HG03565 (cell line): ENCODE measurements around the gene PDLIM7.
"Not testable (repeated sequence)": the region's sequence is repeated elsewhere in the genome, so short reads cannot be mapped to it uniquely, and the experiment has no call there.

Experiments used
- ATAC-seq: cut with Tn5 transposase; IDR thresholded peaks from one replicate; pipeline ENCODE4 v1.9.1; 2021; ENCODE audit warnings: mild to moderate bottlenecking, moderate library complexity; ENCODE audit not compliant: unreplicated experiment

Gene PDLIM7, protein sequence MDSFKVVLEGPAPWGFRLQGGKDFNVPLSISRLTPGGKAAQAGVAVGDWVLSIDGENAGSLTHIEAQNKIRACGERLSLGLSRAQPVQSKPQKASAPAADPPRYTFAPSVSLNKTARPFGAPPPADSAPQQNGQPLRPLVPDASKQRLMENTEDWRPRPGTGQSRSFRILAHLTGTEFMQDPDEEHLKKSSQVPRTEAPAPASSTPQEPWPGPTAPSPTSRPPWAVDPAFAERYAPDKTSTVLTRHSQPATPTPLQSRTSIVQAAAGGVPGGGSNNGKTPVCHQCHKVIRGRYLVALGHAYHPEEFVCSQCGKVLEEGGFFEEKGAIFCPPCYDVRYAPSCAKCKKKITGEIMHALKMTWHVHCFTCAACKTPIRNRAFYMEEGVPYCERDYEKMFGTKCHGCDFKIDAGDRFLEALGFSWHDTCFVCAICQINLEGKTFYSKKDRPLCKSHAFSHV

DNA sequence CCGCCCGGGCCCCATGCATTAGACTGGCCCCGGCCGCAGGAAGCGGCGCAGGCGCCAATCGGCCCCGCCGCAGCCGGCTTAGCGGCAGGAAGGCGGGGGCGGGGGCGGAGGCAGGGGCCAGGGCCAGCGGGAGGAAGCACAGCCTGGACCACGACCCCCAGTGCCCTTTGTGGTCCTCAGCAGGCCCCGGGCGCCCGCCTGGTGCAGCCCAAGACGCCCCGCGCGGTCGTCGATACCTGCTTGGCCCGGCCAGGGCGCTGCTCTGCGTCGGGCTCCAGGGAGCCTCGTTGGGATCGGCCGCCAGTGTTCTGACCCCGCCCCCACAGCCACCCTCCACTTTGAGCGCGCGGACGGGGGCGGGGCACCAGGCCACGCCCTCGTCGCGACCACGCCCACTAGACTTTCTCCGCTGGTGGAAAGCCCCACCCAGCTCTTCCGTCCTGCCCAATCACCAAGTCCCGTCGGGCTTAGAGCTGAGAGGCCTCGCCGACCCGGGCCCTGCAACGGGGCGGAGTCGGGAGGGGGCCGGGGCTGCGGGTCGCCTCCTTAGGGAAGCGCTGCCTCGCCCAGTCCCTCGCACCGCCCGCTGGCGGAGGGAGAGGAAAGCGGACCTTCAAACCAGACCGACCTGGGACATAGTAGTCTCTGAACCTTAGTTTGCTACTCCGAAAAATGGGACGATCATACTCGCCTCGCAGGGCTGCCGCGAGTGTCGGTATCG lies at the start of gene PDLIM7:
Gene PDLIM7, minus strand, starts transcription at position 313 of the 721 bp plus-strand sequence. CDS start 1,092 bp downstream, outside the sequence.
- peak; percentile 62 for ATAC-seq

DNA sequence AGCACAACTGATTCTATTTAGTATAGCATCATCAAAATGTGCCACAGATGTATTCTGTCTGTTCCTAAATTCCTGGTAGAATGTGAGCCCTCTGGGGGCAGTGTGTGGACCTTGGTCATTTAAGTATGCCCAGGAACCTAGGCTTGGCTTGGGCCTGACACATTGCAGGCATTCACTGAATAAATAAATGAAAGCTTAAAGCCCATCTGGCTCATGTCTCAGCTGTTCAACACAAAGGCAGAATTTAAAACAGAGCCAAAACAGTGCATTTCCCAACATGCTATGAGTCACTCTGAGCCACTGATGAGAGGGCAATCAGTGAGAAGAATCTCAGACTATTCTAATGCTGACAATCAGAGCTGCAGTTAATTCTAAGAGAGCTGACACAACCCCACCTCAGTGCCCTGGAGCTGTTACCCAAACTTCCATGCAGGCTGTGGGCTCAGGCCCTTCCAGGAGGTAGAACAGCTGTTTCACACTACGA lies 48.9 kb upstream of the PDLIM7 start:
- no peak for ATAC-seq

DNA sequence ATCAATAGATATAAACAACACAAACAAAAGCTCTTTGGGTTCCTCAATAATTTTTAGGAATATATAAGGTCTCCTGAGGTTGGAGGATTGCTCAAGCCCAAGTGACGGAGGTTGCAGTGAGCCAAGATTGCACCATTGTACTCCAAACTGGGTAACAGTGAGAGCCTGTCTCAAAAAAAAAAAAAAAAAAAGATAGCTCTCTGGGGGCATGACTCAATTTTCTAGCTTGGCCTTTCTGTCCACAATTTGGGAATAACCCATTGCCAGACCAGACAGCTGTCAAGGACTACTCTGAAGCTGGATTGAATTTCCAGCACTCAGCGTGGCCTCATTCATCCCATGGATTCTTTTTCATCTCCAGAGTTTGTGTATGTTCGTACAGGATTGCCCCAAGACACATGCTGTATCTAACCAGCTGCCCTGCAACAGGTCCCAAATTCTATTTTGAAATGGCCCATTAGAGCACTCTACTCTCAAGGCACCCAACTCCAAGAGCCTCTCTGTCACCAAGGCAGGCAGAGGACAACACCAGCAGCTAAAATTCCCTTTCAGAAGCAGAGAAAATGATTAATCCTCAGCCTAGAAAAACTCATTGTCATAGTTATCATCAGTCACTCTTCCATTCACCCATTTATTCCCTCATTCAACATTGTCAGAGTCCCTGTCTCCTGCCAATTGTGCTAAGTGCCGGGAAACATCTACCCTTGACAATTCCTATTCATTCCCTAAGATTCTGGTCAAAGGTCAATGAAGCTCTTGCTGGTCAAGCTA lies 48.3 kb upstream of the PDLIM7 start:
- no peak for ATAC-seq

DNA sequence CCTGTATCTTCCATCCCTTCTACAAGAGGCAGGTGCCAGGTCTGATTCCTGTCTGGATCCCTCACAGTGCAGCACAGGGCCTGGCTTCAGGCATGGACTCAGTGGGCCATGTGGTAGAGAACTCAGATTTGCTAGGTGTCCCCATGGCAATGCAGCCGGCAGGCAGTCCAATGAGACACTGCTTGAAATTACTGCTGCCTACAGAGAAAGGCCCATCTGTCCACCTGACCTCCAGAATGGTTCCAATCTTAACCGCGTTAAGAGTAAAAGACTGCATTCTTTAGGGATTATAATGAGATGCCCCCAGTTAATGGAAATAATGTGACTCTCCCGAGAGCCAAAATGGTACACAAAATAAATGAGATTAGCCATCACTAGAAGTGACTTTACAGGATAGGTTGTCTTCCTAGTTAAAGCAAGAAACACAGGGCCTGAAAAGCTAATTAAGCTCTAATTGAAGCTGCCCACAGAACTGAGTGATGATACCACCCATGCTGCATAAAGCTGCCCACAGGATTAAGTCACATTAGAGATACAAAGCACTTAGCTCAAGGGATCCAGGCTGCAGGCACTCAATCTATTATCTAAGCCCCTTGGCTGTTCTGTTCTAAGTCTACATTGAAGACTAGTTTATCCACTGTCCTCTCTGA lies 45.5 kb upstream of the PDLIM7 start:
- no peak for ATAC-seq

DNA sequence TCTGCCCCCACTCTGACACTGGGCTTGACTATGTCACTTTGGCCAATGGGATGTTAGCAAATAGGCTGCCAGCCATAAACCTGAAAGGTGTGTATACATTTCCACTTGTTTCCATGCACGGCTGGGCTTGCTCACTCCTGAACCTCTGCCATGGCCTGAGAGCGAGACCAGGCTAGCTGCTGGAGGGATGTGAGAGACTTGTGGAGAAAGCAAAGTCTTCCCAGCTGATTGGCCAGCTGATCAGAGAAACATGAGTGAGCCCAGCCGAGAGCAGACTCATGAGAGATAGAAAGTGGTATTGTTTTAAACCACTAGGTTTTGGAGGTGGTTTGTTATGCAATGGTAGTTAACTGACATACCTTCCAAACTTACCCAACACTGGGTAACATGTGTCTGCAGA lies 43.0 kb upstream of the PDLIM7 start:
- ATAC-seq = no peak

DNA sequence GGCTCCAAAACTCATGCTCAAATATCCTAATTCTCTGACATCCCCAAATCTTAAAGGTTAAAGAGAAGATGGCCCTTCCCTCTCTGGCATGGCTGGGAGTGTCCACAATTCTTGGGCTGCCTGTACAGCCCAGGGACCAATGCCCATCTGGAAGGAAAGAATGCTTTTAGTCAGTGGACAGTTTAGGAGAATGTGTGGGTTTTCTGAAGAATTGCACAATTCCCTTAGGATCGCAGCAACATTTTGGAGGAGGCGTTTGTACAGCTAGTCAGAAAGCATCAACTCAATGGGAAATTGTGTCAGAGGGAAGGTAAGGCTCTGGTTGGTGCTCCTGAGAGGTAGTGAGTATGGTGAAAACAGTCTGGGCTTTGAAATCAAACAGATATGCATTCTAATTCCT lies 42.0 kb upstream of the PDLIM7 start:
- no peak for ATAC-seq

DNA sequence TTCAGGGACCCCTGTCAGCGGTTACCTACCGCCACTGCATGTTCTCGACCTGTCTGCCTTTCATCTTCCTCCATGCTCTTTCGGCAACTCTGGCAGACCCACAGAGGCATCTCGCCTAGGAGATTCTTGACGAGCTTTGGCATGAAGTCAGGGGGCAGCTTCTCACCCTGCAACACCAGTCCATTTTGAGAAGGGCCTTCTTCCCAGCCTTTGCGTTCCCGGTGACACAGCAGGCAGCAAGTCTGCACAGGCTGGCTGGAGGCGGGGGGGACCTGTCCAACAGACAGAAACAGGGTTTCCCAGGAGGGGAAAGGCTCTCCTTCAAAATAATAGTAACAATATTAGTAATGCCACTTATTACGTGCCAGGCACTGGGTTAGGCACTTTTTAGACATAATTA lies 41.5 kb upstream of the PDLIM7 start:
- no peak for ATAC-seq

DNA sequence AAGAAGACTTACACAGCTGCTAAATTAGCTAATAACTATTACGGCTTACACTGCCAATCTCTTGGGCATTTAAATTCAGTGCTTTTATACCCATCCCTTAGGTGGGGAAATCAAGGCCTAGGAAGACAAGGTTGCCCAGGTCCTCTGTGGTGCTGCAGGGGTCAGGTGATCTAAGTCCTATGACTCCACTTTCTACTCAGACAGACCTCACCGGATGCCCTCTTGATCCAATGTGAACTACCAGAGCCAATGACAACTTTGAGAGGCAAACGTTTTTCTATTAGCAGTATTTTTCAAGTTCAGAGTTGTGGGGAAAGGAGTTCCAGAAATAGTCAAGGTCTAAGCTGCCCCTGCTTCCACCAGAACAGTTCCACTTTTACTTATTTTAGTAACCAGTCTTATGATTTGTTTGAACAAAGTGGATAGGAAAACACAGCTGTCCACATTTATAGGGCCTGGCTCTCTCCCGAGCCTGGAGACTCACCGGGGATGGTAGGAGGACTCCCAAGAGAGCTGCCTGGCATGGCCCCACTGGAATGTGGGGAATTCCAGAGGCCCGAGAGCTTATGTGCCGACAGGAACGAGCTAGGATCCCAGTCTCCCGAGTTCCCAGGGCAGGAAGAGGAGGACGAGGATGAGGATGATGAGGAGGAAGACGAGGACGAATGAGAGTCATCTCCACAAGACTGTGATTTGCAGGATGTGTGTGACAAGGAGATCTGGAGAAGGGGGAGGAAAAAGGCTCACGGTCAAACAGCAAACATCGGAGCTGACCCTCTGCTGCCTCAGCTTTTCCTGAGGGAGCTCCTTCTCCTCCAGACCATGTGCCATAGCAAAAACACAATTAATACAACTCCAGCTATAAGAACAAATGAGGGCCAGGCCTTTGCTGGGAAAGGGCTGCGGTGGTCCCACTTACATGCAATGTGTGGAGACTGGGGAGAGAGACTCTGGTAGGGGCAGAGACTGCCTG lies 40.3 kb upstream of the PDLIM7 start:
- no peak for ATAC-seq

DNA sequence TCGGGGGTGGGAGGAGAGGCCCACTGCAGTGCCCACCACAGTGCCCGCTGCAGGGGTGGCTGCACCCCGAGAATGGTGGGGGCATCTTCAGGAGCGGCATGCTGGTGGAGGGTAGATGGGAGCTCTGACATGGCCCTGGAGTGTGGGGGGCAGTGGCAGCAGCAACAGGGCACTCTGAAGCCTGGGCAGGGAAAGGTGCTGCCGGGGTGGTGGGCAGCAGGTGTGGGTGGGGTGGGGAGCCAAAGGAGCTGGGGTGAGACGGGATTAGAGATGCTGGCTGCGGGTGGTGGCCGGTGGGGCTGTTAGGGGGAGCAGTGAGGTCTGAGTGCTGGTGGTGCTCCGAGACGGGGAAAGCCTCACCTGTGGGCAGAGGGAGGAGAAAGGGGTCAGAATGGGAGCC lies 39.0 kb upstream of the PDLIM7 start:
- ATAC-seq = no peak

DNA sequence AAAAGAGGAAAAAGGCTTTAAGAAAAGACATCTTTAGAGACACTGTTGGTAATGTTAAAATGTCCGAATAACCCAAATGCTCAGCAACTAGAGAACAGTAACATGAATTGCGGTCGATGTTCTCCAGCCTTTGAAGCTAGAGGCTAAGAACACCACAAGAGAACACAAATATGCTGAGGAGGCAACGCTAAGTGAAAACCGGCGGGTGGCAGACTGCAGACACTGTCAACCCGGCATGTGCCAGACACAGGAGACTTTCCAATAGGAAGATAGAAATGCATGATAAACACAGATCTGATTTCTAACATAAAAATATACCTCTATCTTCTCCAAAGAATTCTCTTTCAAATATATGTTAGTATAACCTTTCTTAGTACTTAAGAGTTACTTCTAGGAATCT lies 37.7 kb upstream of the PDLIM7 start:
- no peak for ATAC-seq

DNA sequence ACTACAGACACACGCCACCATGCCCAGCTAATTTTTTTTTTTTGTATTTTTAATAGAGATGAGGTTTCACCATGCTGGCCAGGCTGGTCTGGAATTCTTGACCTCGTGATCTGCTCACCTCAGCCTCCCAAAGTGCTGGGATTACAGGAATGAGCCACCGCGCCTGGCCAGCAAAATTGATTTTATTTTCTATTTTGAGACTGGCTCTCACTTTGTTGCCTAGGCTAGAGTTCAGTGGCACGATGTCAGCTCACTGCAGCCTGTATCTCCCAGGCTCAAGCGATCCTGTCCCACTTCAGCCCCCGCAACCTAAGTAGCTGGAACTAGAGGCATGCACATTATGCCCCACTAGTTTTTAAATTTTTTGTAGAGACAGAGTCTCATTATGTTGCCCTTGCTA lies 37.0 kb upstream of the PDLIM7 start:
- not testable (repeated sequence) for ATAC-seq

DNA sequence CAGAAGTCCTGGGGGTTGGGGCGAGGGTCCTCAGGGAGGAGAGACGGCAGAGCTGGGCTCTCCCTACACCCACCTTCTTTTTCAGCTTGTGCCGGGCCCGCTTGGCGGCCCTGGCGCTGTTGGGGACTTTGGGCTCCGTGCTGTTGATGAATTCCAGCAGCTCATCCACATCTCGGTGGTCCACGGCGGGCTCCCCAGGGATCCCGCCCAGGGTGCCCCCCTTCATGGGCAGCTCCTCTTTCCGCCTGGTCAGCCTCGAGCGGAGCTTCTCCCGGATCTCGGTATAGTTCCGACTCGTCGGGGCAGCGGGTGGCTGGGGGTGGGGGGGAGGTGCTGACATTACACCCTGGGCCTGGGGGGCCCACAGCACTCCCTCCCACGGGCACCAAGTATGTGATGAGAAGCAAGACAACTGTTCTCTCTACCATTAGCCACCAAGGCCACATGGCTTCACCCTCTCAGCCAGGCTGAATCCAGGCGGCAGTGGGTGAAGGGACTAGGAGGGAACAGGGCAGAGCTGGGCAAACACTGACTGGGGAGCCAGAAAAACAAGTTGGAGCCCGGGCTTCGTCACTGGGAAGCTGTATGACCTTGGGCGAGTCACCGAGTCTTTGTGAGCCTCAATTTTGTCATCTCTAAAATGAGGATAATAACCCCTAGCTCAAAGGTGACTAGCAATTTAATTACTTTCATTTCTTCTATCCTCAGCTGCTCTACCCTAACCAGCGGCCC lies 34.0 kb upstream of the PDLIM7 start:
- no peak for ATAC-seq

DNA sequence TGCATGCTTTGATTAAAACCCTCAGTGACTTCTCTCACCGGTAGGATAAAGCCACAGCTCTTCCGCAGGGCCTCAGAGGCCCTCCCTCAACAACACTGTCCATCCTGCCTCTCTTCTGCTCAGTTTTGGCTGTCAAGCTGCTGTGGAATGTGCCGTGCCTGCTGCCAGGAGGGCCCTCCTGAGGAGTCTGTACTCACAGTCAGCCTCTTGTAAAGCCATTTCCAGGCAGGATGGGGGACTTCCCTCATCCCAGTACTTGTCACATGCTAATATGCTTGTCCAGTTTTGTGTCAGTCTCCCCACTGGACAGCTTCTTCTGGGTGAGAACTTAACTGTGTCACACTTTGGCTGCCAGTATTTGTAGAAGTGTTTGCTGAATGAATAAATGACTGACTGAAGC lies 33.2 kb upstream of the PDLIM7 start:
- ATAC-seq = no peak

DNA sequence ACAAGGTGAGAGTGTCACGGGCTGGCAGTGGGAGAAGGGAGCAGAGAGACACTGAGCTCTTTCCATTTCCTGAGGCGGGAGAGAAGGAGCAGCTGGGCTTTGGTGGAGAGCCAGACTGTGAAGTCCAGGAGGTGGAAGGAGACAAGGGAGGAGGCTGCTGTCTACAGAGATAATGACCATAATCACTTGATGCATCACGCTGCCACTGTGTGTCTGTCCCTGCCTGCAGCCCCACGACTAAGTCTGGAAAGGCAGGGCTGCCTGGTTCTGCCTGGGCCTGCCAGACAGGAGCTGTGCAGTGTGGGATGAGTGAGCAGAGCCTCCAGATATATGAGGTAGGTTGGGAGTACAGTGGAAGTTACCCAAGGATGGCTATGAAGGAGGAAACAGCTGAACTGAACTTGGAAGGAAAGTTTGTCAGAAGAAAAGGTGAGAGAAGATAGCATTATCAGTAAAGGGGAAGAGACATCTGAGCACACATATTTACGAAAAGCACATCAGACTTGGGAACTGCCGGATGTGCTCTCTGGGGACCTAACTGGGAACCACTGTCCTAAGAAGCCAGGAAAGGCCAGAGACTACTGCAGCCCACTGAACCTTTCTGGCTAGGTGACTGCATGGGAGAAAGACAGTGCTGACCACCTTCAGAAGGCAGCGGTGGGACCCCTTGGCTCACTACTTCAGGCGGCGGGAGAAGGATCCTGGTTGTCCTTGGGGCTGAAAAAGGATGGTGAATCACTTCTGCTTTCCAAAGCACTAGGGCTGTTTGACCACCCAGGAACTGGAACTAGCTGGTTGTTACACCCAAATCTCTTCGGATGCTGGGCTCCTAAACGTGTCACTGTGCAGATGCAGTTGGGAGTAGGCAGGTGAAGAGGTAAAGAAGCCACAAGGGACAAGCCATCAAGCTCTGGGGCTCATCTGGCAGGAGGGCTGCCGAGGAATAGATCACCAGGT lies 32.1 kb upstream of the PDLIM7 start:
- ATAC-seq = no peak

DNA sequence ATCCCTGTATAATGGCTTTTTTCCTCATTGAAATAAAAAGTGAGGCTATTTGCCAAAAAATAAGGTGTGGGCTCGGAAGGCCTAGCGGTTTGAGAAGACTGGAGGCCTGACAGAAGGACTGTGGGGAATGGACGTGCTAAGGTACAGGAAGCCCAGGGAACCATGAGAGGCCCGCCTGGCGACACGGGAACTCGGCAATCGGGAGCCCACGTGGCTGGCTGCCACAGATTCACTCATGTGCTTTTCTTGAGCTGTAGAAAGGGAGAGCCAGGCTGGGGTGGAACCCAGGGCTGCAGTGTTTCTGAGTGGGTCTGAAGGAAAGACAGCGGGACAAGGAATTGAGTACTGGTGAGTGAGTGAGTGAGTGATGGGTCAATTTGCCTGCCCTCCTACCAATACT lies 31.2 kb upstream of the PDLIM7 start:
- ATAC-seq = no peak

DNA sequence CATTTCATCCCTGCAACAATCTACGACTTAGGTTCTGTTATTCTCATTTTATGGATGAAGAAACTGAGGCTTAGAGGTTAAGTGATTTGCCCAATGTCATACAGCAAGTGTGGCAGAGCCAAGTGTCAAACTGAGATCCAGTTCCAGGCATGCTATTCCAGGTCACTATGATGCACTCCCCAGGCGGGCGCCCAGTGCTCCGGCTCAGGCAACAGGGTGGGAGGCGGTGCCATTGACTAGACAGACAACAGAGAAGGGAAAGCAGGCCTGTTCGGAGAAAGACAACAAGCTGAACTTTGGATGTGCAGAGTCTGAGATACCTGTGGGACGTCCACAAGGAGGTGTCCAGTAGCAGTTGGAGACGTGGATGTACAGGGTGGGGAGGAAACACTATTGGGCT lies 30.2 kb upstream of the PDLIM7 start:
- no peak for ATAC-seq

DNA sequence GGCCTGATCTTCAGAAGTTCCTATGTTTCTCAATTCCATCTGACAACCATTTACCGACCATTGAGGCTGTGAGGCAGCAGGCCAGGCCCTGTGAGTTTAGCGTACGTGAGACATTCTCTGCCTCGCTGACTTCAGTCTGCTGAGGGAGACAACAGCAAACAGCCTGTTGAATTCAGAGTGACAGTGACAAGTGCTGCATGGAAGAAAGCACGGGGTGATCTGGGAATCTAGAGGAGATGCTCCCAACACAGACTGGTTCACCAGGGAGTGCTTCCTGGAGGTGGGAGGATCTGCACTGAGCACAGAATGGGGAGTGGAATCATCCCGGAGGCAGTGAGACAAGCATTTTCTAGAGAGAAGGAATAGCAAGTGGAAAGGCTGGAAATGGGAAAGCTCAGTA lies 29.4 kb upstream of the PDLIM7 start:
- ATAC-seq = no peak

DNA sequence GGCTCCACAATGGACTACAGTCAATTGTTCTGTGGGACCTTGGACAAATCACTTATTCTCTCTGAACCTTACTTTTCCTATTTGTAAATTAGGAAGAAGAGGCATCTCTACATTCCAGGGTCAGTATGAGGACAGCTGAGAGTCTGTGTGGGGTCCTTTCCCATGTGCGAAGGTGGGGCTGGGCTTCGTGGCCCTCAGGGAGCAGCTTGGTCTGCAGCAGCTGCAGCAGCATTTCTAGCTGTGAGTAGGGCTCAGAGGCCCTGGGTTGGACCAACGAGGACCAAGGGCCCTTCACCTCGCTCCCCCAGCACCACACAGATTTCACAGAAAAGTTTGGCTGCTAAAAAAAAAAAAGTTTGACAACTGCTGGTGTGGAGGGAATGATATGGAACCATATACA lies 28.8 kb upstream of the PDLIM7 start:
- ATAC-seq = no peak
